GM12801 (cell line): ENCODE measurements around the gene AKAP6.

Experiments
- TF ChIP-seq, protein P1 (sequence below): IDR thresholded peaks from one replicate; pipeline ENCODE4 v1.5.1; 2011; ENCODE audit warnings: control low read depth; ENCODE audit not compliant: insufficient read length; ENCODE audit errors: extremely low read depth

Gene AKAP6

DNA sequence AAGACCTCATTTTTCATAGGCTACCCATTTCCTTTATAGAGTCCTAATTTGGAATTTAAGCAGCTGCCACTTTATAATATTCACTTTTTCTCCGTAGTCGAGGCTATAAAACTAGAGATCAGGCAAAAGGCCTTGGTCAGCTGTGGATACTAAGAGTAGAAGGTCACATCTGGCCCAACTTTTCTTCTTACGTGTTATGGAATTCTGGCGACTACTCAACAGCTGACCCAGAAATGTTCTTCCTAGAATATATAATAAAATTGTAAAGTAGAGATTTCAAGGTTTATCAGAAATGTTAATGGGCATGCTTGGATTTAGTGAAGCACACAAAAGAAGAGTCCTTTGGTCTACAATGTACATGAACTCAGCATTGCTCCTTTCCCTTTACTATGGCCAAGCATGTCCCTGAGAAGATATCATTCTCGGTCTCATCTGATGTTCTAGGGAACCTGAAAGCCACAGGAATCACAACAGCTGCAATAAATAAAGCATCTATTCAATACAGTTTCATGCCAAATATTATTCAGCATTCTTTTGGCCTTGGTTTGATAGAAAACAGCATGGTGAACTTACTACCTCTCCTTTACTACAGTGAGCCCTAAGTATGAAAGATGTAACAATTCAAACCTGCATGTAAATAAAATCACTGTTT, 348.2 kb downstream of the AKAP6 start:
- TF ChIP-seq, protein P1, sequence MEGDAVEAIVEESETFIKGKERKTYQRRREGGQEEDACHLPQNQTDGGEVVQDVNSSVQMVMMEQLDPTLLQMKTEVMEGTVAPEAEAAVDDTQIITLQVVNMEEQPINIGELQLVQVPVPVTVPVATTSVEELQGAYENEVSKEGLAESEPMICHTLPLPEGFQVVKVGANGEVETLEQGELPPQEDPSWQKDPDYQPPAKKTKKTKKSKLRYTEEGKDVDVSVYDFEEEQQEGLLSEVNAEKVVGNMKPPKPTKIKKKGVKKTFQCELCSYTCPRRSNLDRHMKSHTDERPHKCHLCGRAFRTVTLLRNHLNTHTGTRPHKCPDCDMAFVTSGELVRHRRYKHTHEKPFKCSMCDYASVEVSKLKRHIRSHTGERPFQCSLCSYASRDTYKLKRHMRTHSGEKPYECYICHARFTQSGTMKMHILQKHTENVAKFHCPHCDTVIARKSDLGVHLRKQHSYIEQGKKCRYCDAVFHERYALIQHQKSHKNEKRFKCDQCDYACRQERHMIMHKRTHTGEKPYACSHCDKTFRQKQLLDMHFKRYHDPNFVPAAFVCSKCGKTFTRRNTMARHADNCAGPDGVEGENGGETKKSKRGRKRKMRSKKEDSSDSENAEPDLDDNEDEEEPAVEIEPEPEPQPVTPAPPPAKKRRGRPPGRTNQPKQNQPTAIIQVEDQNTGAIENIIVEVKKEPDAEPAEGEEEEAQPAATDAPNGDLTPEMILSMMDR, result no peak

- TF ChIP-seq, protein P1, result no peak
Observed at GRCh38 chr14:32678088-32678487, 349.0 kb downstream of the AKAP6 start.

GRCh38 chr14:32679927-32680612, 351.0 kb downstream of the AKAP6 start:
- TF ChIP-seq, protein P1, result no peak

DNA sequence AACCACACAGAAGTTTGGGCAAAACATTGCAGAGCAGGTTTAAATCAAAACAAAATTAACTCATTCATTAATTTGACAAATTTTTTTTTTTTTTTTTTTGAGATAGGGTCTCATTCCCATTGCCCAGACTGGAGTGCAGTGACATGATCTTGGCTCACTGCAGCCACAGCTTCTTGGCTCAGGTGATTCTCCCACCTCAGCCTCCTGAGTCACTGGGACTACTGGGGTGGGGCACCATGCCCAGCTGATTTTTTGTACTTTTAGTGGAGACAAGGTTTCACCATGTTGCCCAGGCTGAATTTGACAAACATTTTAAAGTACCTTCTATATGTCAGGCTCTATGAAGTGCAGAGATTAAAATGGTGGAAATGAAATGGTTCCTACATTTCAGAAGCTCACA, 352.5 kb downstream of the AKAP6 start:
- TF ChIP-seq, protein P1, result no peak

GRCh38 chr14:32682214-32682613, 353.1 kb downstream of the AKAP6 start:
- TF ChIP-seq, protein P1, result no peak

GRCh38 chr14:32683679-32684078, 354.6 kb downstream of the AKAP6 start:
- TF ChIP-seq, protein P1, result no peak

DNA sequence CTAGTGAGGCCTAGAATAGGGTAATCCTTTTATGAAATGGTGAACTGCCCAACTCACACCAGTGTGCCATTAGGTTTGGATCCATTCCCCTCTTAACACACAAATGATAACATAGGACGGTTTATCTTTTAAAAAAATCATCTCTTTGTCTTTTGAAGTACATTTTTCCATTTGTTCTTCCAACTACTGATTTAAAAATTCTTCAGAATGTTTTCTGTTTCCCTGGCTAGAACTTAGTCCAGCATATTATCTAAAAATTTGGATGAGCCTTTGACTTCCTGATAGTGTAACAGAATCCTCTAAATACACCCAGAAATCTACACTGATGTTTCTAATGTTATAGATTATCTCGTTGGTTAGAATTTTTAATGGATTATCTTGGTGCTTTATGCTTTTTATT, 359.8 kb downstream of the AKAP6 start:
- TF ChIP-seq, protein P1, result no peak
